Activated CD4-positive, alpha-beta T cell treated with anti-CD3 and anti-CD28 coated beads for 24 hours (primary cell): ENCODE results near the gene KLHL13.
"Not testable (repeated sequence)": the region's sequence is repeated elsewhere in the genome, so short reads cannot be mapped to it uniquely, and the experiment has no call there.

ENCODE experiments used
- DNase-seq, 2 donors: peaks; one replicate each; pipeline ENCODE4 v3.0.0-alpha.2; 2020; ENCODE audit warnings: low read depth in 2 of 2

KLHL13 gene

DNA sequence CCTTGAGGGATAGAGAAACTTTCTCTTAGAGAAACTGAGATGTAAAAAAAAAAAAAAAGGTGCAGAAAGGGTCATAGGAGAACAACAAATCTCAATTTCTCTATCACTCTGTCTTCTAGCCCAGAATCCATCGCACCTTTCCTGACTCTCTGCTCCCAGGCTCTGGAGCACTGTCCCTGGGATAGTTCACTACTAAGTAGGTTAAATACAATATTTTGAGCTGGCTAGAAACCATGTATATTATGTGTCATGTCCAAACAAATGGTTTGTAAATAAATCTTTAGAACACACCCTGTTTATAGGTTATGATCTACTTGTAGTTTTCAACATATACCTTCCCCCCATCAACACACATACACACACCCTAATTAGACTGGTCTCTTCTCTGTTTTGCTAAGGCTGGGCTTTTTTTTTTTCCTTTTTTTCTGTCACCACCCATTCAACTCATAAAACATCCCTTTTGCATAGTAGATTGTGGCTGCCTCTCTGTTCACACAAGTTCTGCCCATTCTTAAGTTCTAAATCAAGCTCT is 124.4 kb downstream of the KLHL13 start:
- no peak for DNase-seq

DNA sequence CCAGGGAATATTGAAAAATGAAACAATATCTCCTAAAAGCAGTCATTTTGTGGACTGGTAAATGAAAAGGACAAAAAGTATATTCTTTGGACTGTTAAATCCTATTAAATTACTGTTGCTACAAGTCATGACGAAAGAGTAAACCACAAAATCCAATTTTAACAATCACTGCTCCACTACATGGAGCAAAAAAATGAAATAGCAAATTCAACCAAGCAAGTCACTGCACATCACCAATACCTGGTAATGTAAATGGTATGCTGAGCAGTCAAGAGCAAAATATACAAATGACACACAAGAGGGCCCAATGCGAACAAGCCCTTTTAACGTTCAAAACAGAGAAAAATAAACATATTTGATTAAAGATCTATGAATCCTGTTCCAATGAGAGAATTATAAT is 126.2 kb downstream of the KLHL13 start:
- no peak for DNase-seq

DNA sequence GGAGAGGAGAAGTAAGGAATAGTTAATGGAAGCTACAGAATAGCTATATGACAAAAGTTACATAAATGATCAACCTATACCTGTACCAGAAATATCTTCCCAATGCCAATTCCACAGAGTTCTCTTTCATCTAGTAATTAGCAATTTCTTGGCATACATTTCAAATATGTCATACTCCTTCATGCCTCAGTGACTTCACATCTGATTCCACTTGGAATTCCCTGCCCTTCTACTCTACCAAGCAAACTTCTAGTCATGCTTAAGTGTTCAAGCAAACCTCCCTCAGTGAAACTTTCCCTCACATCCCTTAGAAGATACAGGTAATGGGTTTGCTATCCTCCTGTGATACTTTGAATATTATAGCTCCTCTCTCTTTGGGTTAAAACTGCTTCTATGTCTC is 127.1 kb downstream of the KLHL13 start:
- no peak for DNase-seq

DNA sequence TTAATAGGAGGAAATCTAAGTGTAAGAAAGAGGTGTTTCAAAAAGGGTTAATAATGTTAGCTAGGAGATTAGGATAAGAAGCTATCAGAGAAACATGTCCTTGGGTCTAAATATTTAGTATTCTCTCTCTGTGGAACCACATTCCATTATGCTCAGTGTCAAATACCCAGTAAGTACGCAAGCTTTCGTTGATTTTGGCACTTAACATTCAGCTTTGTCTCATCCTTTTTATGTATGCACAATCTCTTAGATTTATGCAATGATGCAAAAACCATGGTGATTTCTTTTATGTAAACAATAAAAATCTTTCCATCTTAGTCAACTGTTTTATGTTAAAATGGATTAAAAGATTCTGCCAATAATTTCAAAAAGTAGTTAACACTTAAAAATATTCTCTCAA is 129.2 kb downstream of the KLHL13 start:
- no peak for DNase-seq

DNA sequence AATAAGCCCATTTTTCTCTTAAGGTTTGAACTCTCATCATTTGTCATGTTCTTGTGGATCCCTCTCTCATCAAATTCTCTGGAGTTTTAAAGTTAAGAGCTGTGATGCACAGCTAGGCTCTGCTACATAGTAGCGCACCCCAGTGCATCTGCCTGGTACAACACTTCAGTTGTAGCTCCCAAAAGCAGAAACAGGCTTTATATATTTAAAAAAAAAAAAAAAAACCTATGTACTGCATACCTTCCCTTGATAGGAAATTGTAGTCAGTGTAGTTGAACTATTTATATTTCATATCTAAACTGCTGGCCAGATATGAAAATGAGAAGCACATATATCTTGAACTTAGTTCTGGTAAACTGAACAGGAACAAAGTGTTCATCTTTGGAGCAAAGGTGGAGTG is 131.4 kb downstream of the KLHL13 start:
- DNase-seq = no peak

DNA sequence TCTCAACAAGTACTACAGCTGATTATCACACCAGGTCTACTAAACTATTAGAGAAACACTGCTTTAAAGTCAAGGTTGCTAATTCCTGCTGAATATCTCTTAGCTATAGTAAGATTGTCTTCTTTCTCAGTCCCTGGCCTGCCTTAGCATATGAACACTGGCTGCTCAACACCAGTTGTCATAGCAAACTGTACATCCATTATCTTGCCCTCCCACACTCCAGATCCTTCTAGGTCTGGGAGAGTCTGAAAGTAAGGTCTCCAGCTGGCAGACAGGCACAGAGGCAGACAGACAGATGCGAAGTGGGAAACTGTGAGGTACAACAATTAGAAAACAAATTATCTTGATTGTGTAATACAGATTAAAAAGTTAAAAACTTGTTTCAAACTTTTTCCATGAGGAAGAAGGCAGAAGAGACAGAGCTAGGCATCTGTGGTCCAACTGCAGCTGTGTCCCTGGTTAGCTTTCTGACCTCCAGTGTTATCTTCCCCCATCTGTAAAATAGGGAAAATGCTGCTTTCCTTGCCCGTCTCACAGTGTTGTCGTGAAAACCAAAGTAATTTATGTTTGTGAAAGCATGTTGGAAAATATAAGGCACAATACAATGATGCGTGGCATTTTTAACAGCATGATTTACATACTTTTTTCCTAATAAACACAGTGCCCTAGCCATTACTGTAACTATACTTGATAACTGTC is 133.8 kb downstream of the KLHL13 start:
- DNase-seq = no peak

DNA sequence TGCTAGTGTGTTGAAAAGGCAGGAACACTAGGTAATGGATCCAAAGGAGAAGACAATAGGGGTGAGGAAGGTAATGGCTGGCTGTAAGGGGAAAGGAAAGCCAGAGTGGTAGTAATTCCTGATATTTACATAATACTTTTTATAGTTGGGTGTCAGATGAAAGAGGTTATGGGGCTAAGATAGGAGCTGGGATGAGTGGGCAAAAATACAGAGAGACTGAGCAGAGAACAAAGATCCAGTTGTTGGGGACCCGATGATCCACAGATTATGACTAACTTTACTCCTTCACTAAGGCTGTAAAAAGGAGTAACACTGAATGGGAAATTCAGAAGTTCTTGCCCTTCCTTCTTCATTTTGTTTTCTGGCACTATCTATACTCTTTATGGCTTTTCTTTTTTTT is 138.2 kb downstream of the KLHL13 start:
- no peak for DNase-seq

DNA sequence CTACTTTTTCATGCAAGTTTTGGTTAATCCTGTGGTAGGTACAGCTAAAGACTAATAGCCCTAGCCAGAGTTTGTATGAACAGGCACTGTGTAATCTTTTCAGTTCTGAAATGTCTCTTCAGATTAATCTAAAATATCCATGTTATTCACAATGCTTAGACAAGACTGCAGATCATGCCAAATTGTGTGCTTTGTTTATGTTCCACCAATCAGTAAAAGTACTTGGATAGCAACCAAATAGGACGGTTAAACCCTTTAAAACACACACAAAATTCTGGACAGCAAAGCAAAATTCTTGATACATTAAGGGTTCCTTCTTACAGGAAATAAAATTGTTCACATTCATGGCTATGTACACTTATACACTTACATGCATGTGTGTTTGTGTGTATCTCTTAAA is 139.1 kb downstream of the KLHL13 start:
- DNase-seq = no peak

DNA sequence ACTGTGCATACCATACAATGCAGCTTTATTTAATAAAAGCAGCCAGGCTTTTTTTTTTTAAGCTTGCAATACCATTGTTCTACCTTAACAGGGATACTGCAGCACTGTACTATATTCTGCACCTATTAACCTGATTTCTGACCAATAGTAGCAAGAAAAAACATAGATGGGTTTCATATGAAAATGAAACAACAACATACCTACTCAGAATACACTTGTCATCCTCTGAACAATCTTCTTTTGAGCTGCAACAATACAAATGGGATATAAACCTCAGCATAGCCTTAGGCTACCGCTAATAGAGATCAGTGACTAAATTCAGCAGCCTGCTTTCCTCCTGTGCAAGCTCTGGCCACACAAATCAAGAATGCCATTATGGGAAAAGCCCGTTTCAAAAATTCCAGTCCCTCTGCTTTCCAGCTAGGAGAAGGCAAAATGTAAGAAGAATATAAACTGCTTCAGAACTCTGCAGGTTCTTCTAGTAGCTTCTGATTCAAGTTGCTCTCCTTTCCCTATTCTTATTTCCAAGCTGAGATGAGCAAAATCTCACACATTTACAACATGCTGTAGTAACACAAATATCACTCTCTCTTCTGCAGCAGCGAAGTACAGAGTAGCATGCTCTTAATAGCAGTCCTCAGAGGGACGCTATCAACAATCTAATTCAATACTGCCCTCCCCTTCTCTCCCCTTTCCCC is 143.4 kb downstream of the KLHL13 start:
- DNase-seq = no peak

DNA sequence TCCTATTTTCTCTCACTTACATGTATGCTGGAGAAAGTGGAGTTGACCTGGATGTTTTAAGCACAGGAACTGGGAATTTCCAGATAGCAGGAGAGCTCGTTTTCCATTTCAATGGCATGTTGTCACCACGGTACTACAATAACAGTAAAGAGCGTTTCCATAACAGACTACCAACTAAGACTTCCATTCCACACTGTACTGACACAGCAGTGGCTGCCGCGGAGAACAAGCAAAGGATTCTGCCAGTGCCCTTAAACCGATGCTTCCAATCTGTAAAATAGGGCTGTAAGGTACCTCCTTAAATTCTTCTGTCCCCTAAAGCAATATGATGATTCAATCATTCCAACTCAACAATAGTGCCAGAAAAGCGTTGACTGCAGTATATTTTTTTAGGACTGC is 143.9 kb downstream of the KLHL13 start:
- DNase-seq = no peak

DNA sequence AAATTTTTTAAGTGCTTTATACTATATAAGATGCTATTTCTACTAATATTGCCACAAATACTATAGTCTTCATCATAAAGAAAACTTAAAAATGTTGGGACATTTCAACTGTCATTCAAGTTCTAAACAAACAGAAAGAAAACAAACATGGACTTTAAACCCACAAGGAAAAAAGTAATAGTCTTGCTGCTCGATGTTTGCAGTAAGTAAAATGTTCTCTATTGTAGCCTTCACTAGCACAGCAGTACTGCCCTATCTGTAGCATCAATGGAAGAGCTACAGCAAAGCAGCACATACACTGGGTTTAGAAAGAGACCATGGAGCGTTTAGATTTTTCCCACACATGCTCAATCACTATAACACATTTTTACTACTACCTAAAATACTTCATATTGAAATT is 146.8 kb downstream of the KLHL13 start:
- no peak for DNase-seq

DNA sequence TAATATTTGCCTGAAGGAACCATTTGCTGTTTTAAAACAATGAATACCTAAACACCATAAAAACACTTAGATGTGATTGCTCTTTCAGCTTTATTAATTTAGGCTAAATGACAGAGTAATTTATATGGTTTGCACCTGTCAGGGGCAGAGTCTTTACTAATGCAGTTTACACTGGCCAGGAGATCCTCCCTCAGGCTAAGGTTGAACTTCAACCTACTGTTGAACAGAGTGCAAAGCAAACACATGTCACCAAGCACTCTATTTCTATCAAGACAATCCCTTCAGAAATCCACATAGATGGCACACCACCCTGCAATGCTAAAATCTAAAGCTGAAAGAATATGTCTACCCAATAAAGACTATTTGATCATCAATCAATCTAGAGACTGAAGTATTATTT is 147.3 kb downstream of the KLHL13 start:
- no peak for DNase-seq

DNA sequence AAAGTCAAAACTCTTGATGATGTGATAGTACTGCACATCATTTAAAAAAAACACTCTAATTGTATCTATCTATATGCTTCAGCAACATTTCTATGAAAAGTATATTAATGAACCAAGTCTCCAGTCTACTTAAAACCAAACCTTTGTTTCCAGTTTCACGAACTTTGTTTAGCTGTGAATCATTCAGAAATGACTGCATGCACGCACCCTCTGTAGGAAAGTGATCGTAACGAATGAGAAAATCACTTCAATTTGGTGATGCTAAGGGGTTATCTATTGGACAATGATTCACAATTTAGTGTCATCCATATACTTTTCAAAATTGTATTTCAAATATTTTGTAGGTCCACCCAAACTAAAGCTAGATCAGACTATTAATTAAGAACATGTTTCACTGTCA is 157.6 kb downstream of the KLHL13 start:
- DNase-seq = no peak

DNA sequence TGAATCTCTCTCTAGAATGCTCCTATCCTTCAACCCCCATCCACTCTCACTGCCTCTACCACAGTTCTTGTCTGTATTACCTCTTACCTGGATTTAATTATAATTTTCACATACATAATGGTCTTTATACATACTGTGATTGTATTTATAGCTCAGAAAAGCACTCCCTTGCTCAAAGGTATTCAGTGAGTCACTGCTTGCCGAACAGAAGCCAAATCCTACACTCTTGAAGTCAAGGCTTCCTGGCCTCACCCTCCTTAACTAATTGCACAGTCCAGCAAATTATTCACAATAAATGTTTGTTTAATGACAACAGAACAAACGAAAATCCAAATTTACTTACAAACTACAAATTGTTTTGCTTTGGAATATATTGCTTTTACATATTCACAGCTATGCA is 159.5 kb downstream of the KLHL13 start:
- DNase-seq = no peak

DNA sequence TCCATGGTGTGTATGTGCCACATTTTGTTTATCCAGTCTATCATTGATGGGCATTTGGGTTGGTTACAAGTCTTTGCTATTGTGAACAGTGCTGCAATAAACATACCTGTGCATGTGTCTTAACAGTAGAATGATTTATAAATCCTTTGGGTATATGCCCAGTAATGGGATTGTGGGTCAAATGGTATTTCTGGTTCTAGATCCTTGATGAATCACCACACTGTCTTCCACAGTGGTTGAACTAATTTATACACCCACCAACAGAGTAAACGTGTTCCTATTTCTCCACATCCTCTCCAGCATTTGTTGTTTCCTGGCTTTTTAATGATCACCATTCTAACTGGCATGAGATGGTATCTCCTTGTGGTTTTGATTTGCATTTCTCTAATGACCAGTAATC is 177.3 kb downstream of the KLHL13 start:
- DNase-seq = not testable (repeated sequence)

DNA sequence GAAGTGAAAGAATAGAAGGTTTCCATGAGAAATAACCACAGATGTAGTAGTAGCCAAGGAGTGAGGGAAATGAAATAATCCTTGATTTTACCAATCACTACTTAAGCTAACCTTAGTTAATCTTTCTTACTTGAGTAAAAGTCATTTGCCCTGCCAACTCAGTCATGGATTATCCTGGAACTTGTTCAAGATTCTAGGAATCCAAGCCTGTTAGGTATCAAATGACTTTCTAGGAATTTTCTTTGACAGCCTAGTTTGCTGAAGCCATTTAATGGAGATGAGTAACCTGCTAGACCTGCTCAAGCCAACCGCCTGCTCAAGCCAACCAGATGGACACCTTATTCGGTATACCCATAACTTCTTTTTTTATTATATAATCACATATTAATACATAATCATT is 180.5 kb downstream of the KLHL13 start:
- DNase-seq = no peak

DNA sequence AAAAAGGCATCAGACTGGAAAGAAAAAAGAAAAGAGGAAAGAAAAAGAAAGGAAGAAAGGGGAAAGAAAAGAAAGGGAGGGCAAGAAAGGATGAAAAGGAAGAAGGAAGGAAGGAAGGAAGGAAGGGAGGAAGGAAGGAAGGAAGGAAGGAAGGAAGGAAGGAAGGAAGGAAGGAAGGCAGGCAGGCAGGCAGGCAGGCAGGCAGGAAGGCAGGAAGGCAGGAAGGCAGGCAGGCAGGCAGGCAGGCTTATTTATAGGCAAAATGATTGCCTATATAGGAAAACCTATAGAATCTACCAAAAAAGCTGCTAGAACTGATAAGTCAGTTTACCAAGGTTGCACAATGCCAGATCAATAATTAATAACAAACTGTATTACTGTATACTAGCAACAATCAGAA is 186.5 kb downstream of the KLHL13 start:
- not testable (repeated sequence) for DNase-seq

DNA sequence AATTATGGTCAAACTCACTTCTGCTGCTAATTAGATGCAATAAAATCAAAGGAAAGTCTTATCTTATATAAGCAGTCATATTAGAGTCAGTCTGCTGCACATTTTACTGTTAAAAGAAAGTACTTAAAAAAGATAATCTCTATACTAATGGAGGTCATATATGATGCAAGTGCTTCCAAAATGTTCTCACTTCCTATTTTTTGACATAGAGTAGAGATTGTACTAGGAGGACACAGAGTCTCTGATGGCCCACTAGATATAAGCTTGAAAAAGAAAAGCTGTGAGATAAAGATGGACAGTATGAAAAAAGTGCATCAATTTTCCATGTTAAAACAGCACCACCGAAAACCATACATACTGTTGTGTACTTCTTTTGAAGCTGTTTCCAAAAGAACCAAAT is 196.9 kb downstream of the KLHL13 start:
- no peak for DNase-seq

DNA sequence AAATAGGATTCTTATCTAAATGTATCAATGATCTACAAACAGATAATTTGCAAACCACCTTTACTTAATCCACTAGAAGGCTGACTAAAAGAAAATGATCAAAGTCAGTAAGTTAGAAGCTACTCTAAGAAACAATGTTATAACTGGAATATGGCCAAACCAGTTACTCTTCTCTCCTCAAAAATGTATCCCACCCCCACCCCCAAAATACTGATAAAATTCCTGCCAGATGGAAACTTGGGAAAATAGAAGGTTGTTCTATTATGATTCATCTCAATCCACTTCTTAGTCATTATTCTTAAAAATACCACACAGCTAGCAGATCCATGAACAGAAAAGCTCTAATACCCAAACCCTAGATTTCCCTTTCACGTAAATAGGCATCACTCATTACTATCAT is 206.4 kb downstream of the KLHL13 start:
- no peak for DNase-seq

DNA sequence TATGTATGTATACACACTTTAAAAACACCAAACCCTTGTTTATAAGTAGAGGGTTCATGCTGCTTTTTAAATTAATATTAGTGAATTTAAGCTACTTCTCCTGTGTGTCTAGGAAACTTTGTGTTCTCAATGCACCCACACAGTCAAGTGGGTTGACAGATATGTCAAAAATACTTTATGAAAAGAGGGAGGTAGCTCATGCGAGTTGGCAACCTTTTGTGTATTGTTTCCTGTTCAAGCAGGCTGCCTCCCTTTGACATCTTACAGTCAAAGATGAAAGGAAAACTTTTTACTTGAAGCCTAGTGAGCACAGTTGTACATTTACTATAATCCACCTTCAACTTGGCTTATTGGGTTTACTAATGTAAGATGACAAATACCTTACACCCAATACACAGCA is 218.4 kb downstream of the KLHL13 start:
- no peak for DNase-seq

DNA sequence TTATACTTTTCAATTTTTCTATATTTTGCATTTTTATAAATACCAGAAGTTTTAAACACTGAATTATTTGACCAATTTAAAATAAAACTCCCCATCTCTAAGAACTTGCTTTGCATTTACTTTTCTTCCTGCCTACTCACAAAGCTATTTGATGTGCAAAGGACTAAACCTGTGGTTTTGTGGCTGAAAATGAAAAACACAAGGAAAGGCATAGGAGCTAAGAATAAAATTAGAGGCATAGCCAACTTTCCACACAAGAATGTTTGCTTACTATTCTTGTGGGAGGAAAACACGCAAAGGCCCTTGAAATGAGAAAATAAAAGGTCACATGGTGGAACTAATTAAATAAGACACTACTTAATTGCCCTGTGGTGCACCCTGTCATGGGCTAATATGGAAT is 221.2 kb downstream of the KLHL13 start:
- DNase-seq = no peak

DNA sequence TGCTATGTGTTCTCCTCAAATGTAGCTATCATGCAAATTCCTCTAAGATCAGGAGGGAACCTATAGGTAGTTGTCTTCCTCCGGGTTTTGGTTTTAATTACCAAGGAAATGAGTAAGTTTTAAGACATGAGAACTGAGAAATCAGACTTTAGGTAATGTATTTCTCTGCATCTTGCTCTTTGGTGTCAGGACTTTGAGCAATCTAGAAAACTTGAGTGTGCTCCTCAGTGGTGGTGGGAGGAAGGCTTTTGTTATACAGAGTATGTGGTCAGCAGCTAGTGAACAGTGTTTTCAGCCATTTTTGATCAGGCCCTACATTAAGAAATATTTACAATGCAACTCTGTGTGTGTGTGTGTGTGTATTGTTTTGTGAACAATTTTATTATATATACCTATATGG is 224.1 kb downstream of the KLHL13 start:
- DNase-seq = no peak

DNA sequence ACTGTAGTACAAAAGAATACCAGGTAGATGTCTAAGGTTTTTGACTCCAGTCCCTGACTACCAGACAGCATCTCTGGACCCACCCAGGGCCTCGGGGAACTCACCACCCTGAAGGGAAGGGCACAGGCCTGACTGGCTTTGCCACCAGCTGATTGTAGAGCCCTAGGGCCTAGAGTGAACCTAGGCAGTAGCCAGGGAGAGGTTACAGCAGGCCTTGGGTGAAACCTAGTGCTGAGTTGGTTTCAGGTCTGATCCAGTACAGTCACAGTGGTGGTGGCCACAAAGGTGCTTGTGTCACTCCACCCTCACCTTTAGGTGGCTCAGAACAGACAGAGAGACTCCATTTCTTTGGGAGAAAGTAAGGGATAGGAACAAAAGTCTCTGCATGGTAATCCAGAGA is 244.8 kb downstream of the KLHL13 start:
- DNase-seq = no peak

DNA sequence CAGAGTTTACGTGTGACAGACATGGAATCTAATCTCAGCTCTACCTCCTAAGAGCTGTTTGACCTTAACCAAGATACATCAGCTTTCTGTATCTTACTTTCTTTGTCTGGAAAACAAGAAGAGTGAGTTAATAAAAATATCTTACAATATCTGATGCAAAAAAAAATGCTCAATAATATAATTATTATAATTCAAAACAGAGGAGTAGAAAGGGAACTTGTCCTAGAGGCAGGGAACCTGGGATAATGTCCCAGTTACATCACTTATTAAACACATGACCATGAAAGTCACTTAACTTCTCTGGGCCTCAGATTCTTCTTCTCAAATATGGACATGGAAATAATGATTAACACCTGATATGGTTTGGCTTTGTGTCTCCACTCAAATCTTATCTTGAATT is 256.1 kb downstream of the KLHL13 start:
- no peak for DNase-seq
